Pancreas (tissue), 10 donors: ENCODE measurements around the gene XYLT1. TPM values are rescaled to one million over a fixed set of nuclear protein-coding genes. Genes with fewer than 3 reads are reported as not detected.

ENCODE experiments used
- ATAC-seq, 4 donors: fragments of 200-7000 bp; cut with Tn5 transposase; one replicate each; pipeline versions ENCODE4 v1.8.0 to v1.9.1; 2020; ENCODE audit warnings: mild to moderate bottlenecking in 4 of 4, moderate library complexity in 4 of 4
- DNase-seq, 6 donors: peaks; one replicate each; pipeline ENCODE4 v3.0.0-alpha.2; 2020
- FAIRE-seq: peaks from 2 replicates; lab custom pipeline; 2012; peaks lifted over from hg19 to GRCh38; lab: Jason Lieb, UNC
- H3K27ac ChIP-seq, 4 donors: fragments of 200-600 bp; sonication (generic); 1 replicate in 3 of 4; 2 replicates in 1 of 4; pipeline versions ENCODE4 v1.5.0 to v1.8.0; 2020
- H3K27me3 ChIP-seq, 4 donors: fragments of 200-600 bp; one replicate each; pipeline ENCODE4 v1.8.0; 2021
- H3K36me3 ChIP-seq, 3 donors: fragments of 200-600 bp; sonication (generic) in 1 of 3; one replicate each; pipeline versions ENCODE4 v1.5.0 to v1.8.0; 2020 to 2021
- H3K4me1 ChIP-seq, 3 donors: fragments of 200-600 bp; one replicate each; pipeline ENCODE4 v1.8.0; 2021
- H3K4me3 ChIP-seq, 4 donors: fragments of 200-600 bp; sonication (generic) in 2 of 4; one replicate each; pipeline versions ENCODE4 v1.5.0 to v1.8.0; 2020 to 2021
- H3K9me3 ChIP-seq, 4 donors: fragments of 200-600 bp; one replicate each; pipeline ENCODE4 v1.8.0; 2021
- WGBS, 2 donors: extraction: QIAGEN DNeasy Blood & Tissue Kit; methylation state at CpG; one replicate each; pipeline ENCODE4 v1.1.7; 2013; 5-methylcytosine and 5-hydroxymethylcytosine counted together
- intact Hi-C, 3 donors: fragments of 100-400 bp; cut with DNase I; formaldehyde crosslinking; loops; one replicate each; pipeline versions ENCODE4 v1.11.1 to v1.14.2; 2022
- polyA plus RNA-seq, 2 donors: library from polyadenylated mRNA; stranded (reverse); fragments of 200-250 nt; gene quantifications; one replicate each; pipeline ENCODE4 v1.2.3, GENCODE V29; 2013
- total RNA-seq, 6 donors: library from RNA; stranded (reverse); fragmentation: NEBNext Ultra II Directional in 4 of 6; extraction: Animal tissue kit (Norgen Biotek cat#: 25700) in 4 of 6; gene quantifications; one replicate each; pipeline versions ENCODE4 v1.2.1 to v1.2.4, GENCODE V29; 2021 to 2023
- TF ChIP-seq, protein P1 (sequence below), 4 donors: fragments of 200-600 bp; sonication (generic) in 3 of 4; IDR thresholded peaks; one replicate each; pipeline versions ENCODE4 v1.5.0 to v1.8.0; 2021; ENCODE audit warnings: antibody characterized with exemption in 4 of 4
- donor health status: healthy with polysubstance abuse.
- donor health status: DM: no; HTN: no; CAD: no; lungs with moderate emphysema.
- donor health status: DM: no; HTN: no; CAD: no.
- donor health status: control.
- donor health status: control.
- donor health status: Bipolar disorder and iron deficiency.
- donor health status: DM: yes; HTN: yes; CAD: no.
- donor health status: DM: no; HTN: no; CAD: no.
- donor health status: DM: no; HTN: no; CAD: no.
- donor health status: DM: yes; HTN: yes; CAD: no.

Gene XYLT1
- total and polyA plus RNA-seq, 8 donors = 1.6 to 8.2 (median 4.6) TPM

DNA sequence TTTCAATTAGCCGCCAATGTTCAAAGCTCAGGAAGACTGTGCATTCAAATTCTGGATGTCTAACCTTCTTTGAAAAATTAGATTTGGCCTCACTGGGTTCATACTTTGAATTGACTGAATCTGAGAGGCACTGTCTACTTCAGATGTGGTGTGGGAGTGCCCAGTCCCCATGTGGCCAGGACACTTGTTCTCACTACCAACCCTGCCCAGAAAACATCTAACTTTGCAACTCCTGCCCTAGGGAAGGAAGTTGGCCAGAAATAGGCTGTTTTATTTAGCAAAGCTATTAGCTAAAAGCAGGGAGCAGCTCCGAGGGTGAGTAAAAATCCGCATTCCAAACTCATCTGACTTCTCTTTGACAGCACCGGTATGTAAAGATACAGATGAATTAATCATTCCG is 86.3 kb downstream of the XYLT1 start:
- Histone ChIP-seq H3K4me3 (no peak overlapping the region), H3K4me1 (peaks cover 0 to 7% (median 6%) of the 10 kb centered on the region in 3 donors), H3K27ac (peak overlapping the region in 3 of 4 donors; percentile 12 to 47 (median 33)), H3K36me3 (no peaks in the 10 kb centered on the region), H3K9me3 (no peaks in the 10 kb centered on the region), H3K27me3 (no peaks in the 10 kb centered on the region)
- FAIRE-seq = no peak
- TF ChIP-seq, protein P1, sequence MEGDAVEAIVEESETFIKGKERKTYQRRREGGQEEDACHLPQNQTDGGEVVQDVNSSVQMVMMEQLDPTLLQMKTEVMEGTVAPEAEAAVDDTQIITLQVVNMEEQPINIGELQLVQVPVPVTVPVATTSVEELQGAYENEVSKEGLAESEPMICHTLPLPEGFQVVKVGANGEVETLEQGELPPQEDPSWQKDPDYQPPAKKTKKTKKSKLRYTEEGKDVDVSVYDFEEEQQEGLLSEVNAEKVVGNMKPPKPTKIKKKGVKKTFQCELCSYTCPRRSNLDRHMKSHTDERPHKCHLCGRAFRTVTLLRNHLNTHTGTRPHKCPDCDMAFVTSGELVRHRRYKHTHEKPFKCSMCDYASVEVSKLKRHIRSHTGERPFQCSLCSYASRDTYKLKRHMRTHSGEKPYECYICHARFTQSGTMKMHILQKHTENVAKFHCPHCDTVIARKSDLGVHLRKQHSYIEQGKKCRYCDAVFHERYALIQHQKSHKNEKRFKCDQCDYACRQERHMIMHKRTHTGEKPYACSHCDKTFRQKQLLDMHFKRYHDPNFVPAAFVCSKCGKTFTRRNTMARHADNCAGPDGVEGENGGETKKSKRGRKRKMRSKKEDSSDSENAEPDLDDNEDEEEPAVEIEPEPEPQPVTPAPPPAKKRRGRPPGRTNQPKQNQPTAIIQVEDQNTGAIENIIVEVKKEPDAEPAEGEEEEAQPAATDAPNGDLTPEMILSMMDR (IDR thresholded peaks at IDR 0.05) = no peak
- ATAC-seq = peak in 3 of 4 donors; percentile 43 to 71 (median 68)
- DNase-seq = no peak
- WGBS, 2 donors = 65 to 68% methylated on average over 5 of the region's 5 CpGs
- intact Hi-C loops = no loop called here

DNA sequence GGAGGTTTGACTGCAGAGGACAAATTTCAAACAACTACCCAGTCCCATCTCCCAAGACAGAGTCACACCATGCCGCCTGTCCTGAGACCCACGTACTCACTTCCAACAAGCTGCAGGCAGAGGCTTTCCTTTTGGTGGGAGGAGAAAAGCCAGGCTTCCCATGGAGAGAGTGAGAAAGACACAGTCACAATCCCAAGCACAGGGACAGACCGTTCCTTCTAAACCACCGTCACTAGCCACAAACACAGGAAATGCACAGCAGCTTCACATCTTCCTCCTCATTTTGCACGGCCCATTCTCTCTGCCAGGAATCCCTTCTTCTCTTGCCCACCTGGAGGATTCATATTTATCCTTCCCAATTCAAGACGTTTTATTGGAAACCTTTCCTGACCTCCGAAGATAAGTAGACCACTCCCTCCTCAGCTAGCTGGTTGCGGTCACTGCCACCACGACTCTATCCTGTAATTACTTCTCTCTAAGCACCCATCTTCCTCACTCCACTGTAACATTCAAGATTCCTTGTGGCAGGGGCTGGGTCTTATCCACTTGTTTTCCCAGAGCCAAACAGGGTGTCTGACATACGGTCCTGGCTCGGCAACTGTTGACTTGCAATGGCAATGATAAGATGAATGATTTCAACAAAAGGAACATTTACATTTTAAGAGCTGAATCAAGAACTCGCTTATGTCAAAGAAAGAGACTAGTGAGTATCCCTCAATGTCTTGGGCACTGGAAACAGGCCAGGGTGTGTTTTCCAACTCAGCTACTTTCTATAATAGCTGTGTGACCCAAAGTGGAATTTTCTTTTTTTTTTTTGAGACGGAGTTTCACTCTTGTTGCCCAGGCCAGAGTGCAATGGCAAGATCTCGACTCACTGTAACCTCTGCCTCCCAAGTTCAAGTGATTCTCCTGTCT is 87.6 kb downstream of the XYLT1 start:
- TF ChIP-seq, protein P1 (IDR thresholded peaks at IDR 0.05) = no peak
- Histone ChIP-seq H3K36me3 (no peaks in the 10 kb centered on the region), H3K4me1 (peaks cover 0 to 11% (median 6%) of the 10 kb centered on the region in 3 donors), H3K4me3 (no peak overlapping the region), H3K9me3 (no peaks in the 10 kb centered on the region), H3K27me3 (no peaks in the 10 kb centered on the region), H3K27ac (no peak overlapping the region)
- 53 to 65% methylated on average over 13 to 14 of the region's 14 CpGs for WGBS, 2 donors
- intact Hi-C loops = no loop called here
- DNase-seq (no peak), FAIRE-seq (no peak), ATAC-seq (peak in 1 of 4 donors; percentile 19)

DNA sequence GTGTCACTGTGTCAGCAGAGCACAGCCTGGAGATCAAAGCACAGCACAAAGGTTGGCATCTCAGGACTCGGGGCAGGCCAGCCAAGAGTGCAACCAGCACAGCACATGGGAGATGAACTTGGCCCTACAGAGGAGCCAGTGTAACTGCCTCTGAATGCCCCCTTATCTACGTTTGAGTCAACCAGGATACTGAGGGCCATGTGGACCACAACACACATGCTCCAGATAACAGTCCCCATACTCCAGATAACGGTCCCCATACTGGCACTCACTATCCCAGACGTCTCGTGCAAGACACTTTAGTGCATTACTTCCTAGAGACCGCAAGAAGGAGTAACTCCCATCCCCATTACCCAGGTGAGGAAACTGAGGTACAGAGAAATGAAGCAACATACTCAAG is 88.2 kb downstream of the XYLT1 start:
- H3K36me3 ChIP-seq = no peaks in the 10 kb centered on the region
- H3K9me3 ChIP-seq = no peaks in the 10 kb centered on the region
- ATAC-seq (no peak), FAIRE-seq (no peak), DNase-seq (no peak)
- TF ChIP-seq, protein P1 (IDR thresholded peaks at IDR 0.05) = no peak
- H3K4me1 ChIP-seq = peaks cover 0 to 11% (median 6%) of the 10 kb centered on the region in 3 donors
- no peak overlapping the region for H3K27ac ChIP-seq
- no peak overlapping the region for H3K4me3 ChIP-seq
- no peaks in the 10 kb centered on the region for H3K27me3 ChIP-seq
- 81 to 84% methylated on average over 6 of the region's 6 CpGs for WGBS, 2 donors
- intact Hi-C loops = no loop called here

DNA sequence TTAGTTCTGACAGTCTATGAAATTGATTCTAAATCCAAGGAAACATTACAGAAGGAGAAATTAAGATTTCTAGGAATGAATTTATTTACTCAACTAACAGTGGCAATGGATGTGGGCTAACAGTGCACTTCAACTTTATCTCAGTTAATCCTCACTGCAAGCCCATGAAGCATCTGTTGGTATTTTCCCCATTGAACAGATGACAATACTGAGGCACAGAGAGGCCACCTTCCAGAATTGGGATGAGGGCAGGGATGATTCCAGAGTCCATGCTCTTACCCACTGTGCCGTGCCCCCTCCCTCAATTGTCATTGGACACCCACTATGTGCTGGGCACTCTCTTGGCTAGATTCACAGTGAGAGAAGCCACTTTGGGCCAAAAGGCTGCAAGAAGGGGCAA is 89.0 kb downstream of the XYLT1 start:
- intact Hi-C loops = no loop called here
- TF ChIP-seq, protein P1 (IDR thresholded peaks at IDR 0.05) = no peak
- FAIRE-seq = no peak
- no peaks in the 10 kb centered on the region for H3K36me3 ChIP-seq
- no peak for ATAC-seq
- no peaks in the 10 kb centered on the region for H3K27me3 ChIP-seq
- no peak overlapping the region for H3K4me3 ChIP-seq
- no peak overlapping the region for H3K27ac ChIP-seq
- no peaks in the 10 kb centered on the region for H3K9me3 ChIP-seq
- H3K4me1 ChIP-seq = peaks cover 0 to 11% (median 6%) of the 10 kb centered on the region in 3 donors
- WGBS, 2 donors = 44 to 95% methylated on average over 1 of the region's 1 CpG
- no peak for DNase-seq

DNA sequence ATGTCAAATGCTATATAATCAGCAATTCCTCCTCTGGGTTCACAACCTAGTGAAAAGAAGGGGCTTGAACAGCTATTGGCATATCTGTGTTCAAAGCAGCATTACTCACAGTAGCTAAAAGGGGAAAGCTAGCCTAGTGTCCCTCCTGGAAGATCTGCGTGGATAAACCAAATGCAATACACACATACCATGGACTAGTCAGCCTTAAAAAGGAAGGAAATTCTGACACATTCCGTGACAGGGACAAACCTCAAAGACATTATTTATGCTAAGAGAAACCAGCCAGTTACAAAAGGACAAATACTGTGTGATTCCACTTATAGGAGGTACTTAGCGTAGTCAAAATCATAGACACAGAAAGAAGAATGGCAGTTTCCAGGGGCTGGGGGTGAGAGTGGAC is 90.1 kb downstream of the XYLT1 start:
- FAIRE-seq (no peak), ATAC-seq (no peak), DNase-seq (no peak)
- no peaks in the 10 kb centered on the region for H3K9me3 ChIP-seq
- intact Hi-C loops = no loop called here
- no peaks in the 10 kb centered on the region for H3K27me3 ChIP-seq
- H3K4me3 ChIP-seq = no peak overlapping the region
- TF ChIP-seq, protein P1 (IDR thresholded peaks at IDR 0.05) = no peak
- H3K36me3 ChIP-seq = no peaks in the 10 kb centered on the region
- WGBS, 2 donors = 82 to 86% methylated on average over 3 of the region's 3 CpGs
- peaks cover 0 to 11% (median 6%) of the 10 kb centered on the region in 3 donors for H3K4me1 ChIP-seq
- H3K27ac ChIP-seq = no peak overlapping the region
